ENCODE measurements around the gene RAB33B. TPM values are rescaled to one million over a fixed set of nuclear protein-coding genes. Genes with fewer than 3 reads are reported as not detected.

The RAB33B gene
- total and polyA plus RNA-seq, 10 of the 15 experiments (the other 5 are each of a cell fraction or from before 2014, with no cell fraction given), result 3.2 to 10.7 (median 7.5) TPM

- TF ChIP-seq PRDM15 (CRISPR knock-in tag; IDR thresholded peaks at IDR 0.05), result no peak
- no peak for TF ChIP-seq RAD21 (IDR thresholded peaks at IDR 0.05; ENCODE audit: insufficient read depth, low read depth, low read length)
- TF ChIP-seq MTA2 (IDR thresholded peaks at IDR 0.05; ENCODE audit: low read depth), result no peak
- no peak for TF ChIP-seq LARP7 (IDR thresholded peaks at IDR 0.05)
Measured at GRCh38 chr4:139458999-139459398, 5.1 kb downstream of the RAB33B start (continued).

- Histone ChIP-seq H4K20me1 (ENCODE audit: control insufficient read depth, insufficient read depth) (no peaks in the 10 kb centered on the region), H3K4me2 (ENCODE audit: control insufficient read depth, insufficient read depth) (peak overlapping the region; percentile 42; the same call in 1 of the 2 replicates), H3K9me3 (replicated peaks; ENCODE audit: control insufficient read depth, insufficient read depth, low read length) (no peaks in the 10 kb centered on the region; the same call in 2 of the 3 replicates), H3K4me1 (ENCODE audit: control insufficient read depth, insufficient read depth, low read length) (peaks cover 6% of the 10 kb centered on the region; the same call in 1 of the 2 replicates), H3K36me3 (ENCODE audit: control insufficient read depth in 2 of 2, insufficient read depth in 2 of 2, low read length in 1 of 2) (0 out of 4 replicates have a peak, but pooled peaks cover 0 to 3% of the 10 kb centered on the region in 2 experiments), H3K27ac (ENCODE audit: control insufficient read depth, insufficient read depth) (no peak overlapping the region), H3K4me3 (no peak overlapping the region), H3K79me2 (ENCODE audit: control insufficient read depth, insufficient read depth, low read length) (peaks cover 38% of the 10 kb centered on the region), H2AFZ (ENCODE audit: control insufficient read depth, low read depth, low read length) (no peak overlapping the region), H3K27me3 (replicated peaks in 1 of 2; ENCODE audit: control insufficient read depth in 2 of 2, insufficient read depth in 2 of 2, low read length in 1 of 2) (no peaks in the 10 kb centered on the region), H3K9ac (ENCODE audit: control insufficient read depth, insufficient read depth, low read length) (no peak overlapping the region)
- BruUV-seq (replicated peaks), result no TSS peak
- TF ChIP-seq ASH2L (IDR thresholded peaks at IDR 0.05; ENCODE audit: borderline replicate concordance, low read depth), result no peak
- SMC1A ChIA-PET (ENCODE audit: uncharacterized antibody, unreplicated experiment), result interaction anchor here (0.9 to 1.0 kb wide), 2 partner anchors 9 to 11 kb away, joined by 3 to 4 read pairs; no protein-coding TSS in a partner anchor
- in situ Hi-C loops (cut with MboI), result no loop called here
- POLR2A ChIA-PET, result interaction anchor here (0.5 kb wide), 1 partner anchor 66 kb away, joined by 3 read pairs; no protein-coding TSS in a partner anchor
- no peak for ATAC-seq
- WGBS (ENCODE audit: insufficient coverage, insufficient replicate concordance, low lambda C conversion rate, missing lambda C conversion rate), result 97% methylated on average over 3 of the region's 3 CpGs
- no peak for FAIRE-seq
- RAD21 ChIA-PET (ENCODE audit: unreplicated experiment), result no interaction called here
- intact Hi-C loops (cut with micrococcal nuclease; ENCODE audit: unreplicated experiment), result no loop called here
- CTCF ChIA-PET, result interaction anchor here (0.8 to 1.4 kb wide), 2 partner anchors 15 to 42 kb away, joined by 3 to 4 read pairs; no protein-coding TSS in a partner anchor
- no peak for DNase-seq (ENCODE audit: low read depth, low spot score)
Measured at GRCh38 chr4:139460565-139460964, 6.6 kb downstream of the RAB33B start.

All from GM12878 (cell line).